GM13977 (cell line): ENCODE measurements around the gene FAT1.

Experiments
- DNase-seq: peaks from one replicate; pipeline ENCODE4 v3.0.0; 2012; ENCODE audit warnings: low spot score
- CTCF ChIP-seq: IDR thresholded peaks from 2 replicates; pipeline ENCODE4 v1.5.1; 2012; ENCODE audit warnings: mild to moderate bottlenecking, control low read depth; ENCODE audit not compliant: insufficient read depth; ENCODE audit errors: extremely low read depth, missing control alignments
- in situ Hi-C: fragments of 300-500 bp; cut with MboI; formaldehyde crosslinking; loops from one replicate; pipeline ENCODE4 v1.12.0; 2022; ENCODE audit warnings: low sequenced_read_pairs, low pct_unique_long_range_greater_than_20kb, mixed read lengths, inconsistent platforms; ENCODE audit not compliant: unreplicated experiment

The FAT1 gene

DNA sequence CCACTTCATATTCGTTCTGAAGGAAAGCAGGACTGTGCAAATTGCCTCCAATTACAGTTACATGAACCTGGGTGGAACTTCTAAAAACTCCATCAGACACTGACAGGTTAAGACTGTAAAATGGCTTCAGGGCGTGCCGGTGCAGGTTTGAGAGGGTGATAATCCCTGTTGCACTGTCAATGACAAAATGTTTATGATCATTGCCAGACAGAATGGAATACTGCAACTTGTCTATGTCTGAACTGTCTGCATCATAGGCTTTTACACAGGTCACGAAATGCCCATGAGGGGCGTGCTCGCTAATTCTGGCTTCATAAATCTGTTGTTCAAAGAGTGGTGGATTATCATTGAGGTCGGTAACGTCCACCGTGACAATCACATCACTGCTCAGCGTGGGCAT, 104.6 kb downstream of the FAT1 start:
- no peak for TF ChIP-seq CTCF
- DNase-seq: no peak
- in situ Hi-C loops: no loop called here

DNA sequence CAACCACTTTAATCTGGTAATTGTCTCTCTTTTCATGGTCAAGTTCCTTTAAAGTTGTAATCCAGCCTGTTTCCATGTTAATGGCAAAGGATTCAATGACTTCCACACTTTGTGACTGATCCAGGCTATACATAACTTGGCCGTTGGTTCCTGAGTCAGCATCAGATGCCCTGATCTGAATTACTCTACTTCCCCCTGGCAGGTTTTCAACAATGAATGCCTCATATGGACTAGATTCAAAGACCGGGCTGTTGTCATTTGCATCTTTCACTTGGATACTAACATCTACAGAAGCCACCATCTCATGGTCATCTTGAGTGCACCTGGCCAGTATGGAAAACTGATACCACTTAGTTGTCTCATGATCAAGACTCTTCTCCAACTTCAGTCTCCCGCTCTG, 105.7 kb downstream of the FAT1 start:
- in situ Hi-C loops: no loop called here
- no peak for TF ChIP-seq CTCF
- no peak for DNase-seq

GRCh38 chr4:186607490-186607889, 116.2 kb downstream of the FAT1 start:
- in situ Hi-C loops: no loop called here
- no peak for TF ChIP-seq CTCF
- DNase-seq: no peak

GRCh38 chr4:186606591-186606992, 117.1 kb downstream of the FAT1 start:
- no peak for DNase-seq
- in situ Hi-C loops: no loop called here
- no peak for TF ChIP-seq CTCF

DNA sequence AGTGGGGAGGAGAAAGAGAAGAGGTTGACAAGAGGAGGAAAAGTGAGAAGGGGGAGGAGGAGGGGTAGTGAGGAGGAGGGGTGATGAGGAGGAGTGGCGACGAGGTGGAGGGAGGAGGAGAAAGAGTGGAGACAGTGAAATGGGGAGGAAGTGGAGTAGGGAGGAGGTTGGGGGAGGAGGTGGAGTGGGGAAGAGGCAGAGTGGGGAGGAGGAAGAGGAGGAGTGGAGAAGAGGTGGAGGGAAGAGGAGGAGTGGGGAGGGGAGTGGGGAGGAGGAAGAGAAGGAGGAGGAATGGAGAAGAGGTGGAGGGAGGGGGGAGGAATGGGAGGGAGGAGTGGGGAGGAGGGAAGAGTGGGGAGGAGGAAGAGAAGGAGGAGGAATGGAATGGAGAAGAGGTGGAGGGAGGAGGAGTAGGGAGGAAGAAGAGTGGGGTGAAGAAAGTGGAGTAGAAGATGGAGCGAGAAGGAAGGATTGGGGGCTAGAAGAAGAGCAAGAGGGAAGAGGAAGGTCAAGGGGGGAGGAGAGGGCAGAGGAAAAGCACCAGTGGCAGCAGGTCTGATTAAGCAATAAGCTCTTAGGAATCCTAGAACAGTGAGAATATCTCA, 118.3 kb downstream of the FAT1 start:
- TF ChIP-seq CTCF: no peak
- DNase-seq: no peak
- in situ Hi-C loops: no loop called here

DNA sequence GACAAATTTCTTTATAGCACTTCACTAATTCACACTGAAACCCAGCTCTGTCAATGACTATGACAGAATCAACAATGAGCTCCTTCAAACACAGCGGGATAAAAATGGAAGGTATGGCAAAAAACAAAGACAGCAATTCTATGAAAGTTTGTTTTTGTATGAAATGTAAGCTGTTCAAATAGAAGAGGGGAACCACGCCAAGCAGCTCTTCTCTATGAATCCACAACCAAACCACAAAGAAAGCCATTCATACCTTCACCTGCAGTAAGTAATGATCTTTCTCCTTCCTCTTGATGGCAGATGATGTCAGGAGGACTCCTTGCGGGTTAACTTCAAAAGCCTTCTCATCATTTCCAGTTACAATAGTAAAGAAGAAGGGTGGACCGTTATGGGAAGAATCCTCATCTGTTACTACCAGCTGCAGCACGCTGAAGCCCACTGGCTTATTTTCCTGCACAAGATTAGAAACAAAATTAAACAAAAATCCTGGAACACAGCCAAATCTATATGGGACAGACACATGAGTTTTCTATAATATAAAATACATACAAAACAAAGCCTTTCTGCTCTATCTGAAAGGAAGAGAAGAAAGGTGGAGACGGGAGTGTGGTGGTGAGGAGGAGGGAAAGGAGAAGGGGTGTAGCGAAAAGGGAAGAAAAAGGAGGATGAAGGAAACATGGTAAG, 119.4 kb downstream of the FAT1 start:
- DNase-seq: no peak
- in situ Hi-C loops: no loop called here
- no peak for TF ChIP-seq CTCF
